ENCODE results near the gene SREBF2.
A peak's percentile ranks its signal among the peaks of the same experiment; 100 is the strongest.
"Not testable (repeated sequence)": the region's sequence is repeated elsewhere in the genome, so short reads cannot be mapped to it uniquely, and the experiment has no call there.

SREBF2 gene

GRCh38 chr22:41833369-41834004, 582 bp downstream of the SREBF2 start:
- H3K4me3 ChIP-seq (ENCODE audit: low read length) = peak overlapping the region; percentile 89
- peaks cover 34% of the 10 kb centered on the region for H4K20me1 ChIP-seq (ENCODE audit: insufficient read depth, low read length)
- peak overlapping the region; percentile 89 for H3K27ac ChIP-seq (ENCODE audit: low read length)
- peak overlapping the region; percentile 87 for H3K9ac ChIP-seq (ENCODE audit: low read length)
- H3K4me1 ChIP-seq (ENCODE audit: low read length) = peaks cover 25% of the 10 kb centered on the region
- H2AFZ ChIP-seq (ENCODE audit: low read depth, low read length) = no peak overlapping the region
- H3K36me3 ChIP-seq (replicated peaks; ENCODE audit: low read depth, low read length) = peaks cover 44% of the 10 kb centered on the region
- H3K27me3 ChIP-seq (ENCODE audit: low read depth, low read length) = no peaks in the 10 kb centered on the region
- H3K4me2 ChIP-seq (ENCODE audit: low read length) = peak overlapping the region; percentile 80
- TF ChIP-seq CTCF (IDR thresholded peaks at IDR 0.05; ENCODE audit: low read depth, low read length) = no peak
- no peak for TF ChIP-seq EZH2phosphoT487 (IDR thresholded peaks at IDR 0.05; ENCODE audit: low read depth)
- H3K79me2 ChIP-seq (ENCODE audit: low read length) = peaks cover 68% of the 10 kb centered on the region
- H3K9me3 ChIP-seq (ENCODE audit: insufficient read depth, low read length) = peaks cover 9% of the 10 kb centered on the region

- Histone ChIP-seq H4K20me1 (ENCODE audit: insufficient read depth, low read length) (peaks cover 42% of the 10 kb centered on the region), H3K4me2 (ENCODE audit: low read length) (peak overlapping the region; percentile 80), H3K36me3 (replicated peaks; ENCODE audit: low read depth, low read length) (peaks cover 51% of the 10 kb centered on the region), H3K4me3 (ENCODE audit: low read length) (peak overlapping the region; percentile 89), H3K27ac (ENCODE audit: low read length) (peak overlapping the region; percentile 89), H3K9me3 (ENCODE audit: insufficient read depth, low read length) (peaks cover 9% of the 10 kb centered on the region), H3K9ac (ENCODE audit: low read length) (peak overlapping the region; percentile 87), H3K79me2 (ENCODE audit: low read length) (peaks cover 76% of the 10 kb centered on the region), H2AFZ (ENCODE audit: low read depth, low read length) (no peak overlapping the region), H3K27me3 (ENCODE audit: low read depth, low read length) (no peaks in the 10 kb centered on the region), H3K4me1 (ENCODE audit: low read length) (peaks cover 31% of the 10 kb centered on the region)
- TF ChIP-seq CTCF (IDR thresholded peaks at IDR 0.05; ENCODE audit: low read depth, low read length) (no peak), EZH2phosphoT487 (IDR thresholded peaks at IDR 0.05; ENCODE audit: low read depth) (no peak)
Measured at GRCh38 chr22:41834005-41834944, 1.4 kb downstream of the SREBF2 start.

GRCh38 chr22:41835462-41835861, 2.6 kb downstream of the SREBF2 start:
- peaks cover 43% of the 10 kb centered on the region for H3K4me1 ChIP-seq (ENCODE audit: low read length)
- H3K4me3 ChIP-seq (ENCODE audit: low read length); H3K9ac ChIP-seq (ENCODE audit: low read length); H3K4me2 ChIP-seq (ENCODE audit: low read length); H3K27me3 ChIP-seq (ENCODE audit: low read depth, low read length); H3K27ac ChIP-seq (ENCODE audit: low read length); H2AFZ ChIP-seq (ENCODE audit: low read depth, low read length); H3K9me3 ChIP-seq (ENCODE audit: insufficient read depth, low read length): not testable (repeated sequence)
- peaks cover 88% of the 10 kb centered on the region for H3K79me2 ChIP-seq (ENCODE audit: low read length)
- peaks cover 54% of the 10 kb centered on the region for H4K20me1 ChIP-seq (ENCODE audit: insufficient read depth, low read length)
- H3K36me3 ChIP-seq (replicated peaks; ENCODE audit: low read depth, low read length) = peaks cover 61% of the 10 kb centered on the region

- no peak overlapping the region for H3K27ac ChIP-seq (ENCODE audit: low read length)
- H2AFZ ChIP-seq (ENCODE audit: low read depth, low read length) = no peak overlapping the region
- no peak overlapping the region for H3K4me3 ChIP-seq (ENCODE audit: low read length)
- H3K9me3 ChIP-seq (ENCODE audit: insufficient read depth, low read length) = peaks cover 6% of the 10 kb centered on the region
- no peak overlapping the region for H3K9ac ChIP-seq (ENCODE audit: low read length)
- H3K4me2 ChIP-seq (ENCODE audit: low read length) = no peak overlapping the region
- H3K27me3 ChIP-seq (ENCODE audit: low read depth, low read length) = no peaks in the 10 kb centered on the region
- no peak for TF ChIP-seq CTCF (IDR thresholded peaks at IDR 0.05; ENCODE audit: low read depth, low read length)
- no peak for TF ChIP-seq EZH2phosphoT487 (IDR thresholded peaks at IDR 0.05; ENCODE audit: low read depth)
- H3K4me1 ChIP-seq (ENCODE audit: low read length) = peaks cover 45% of the 10 kb centered on the region
- peaks cover 68% of the 10 kb centered on the region for H3K36me3 ChIP-seq (replicated peaks; ENCODE audit: low read depth, low read length)
- H4K20me1 ChIP-seq (ENCODE audit: insufficient read depth, low read length) = peaks cover 65% of the 10 kb centered on the region
- peaks cover 96% of the 10 kb centered on the region for H3K79me2 ChIP-seq (ENCODE audit: low read length)
Measured at GRCh38 chr22:41836551-41836950, 3.6 kb downstream of the SREBF2 start.
